GM21367 (cell line): ENCODE data around the gene NOL4L.

Experiments used
- ATAC-seq: cut with Tn5 transposase; IDR thresholded peaks from one replicate; pipeline ENCODE4 v1.9.1; 2021; ENCODE audit not compliant: unreplicated experiment

Gene NOL4L

DNA sequence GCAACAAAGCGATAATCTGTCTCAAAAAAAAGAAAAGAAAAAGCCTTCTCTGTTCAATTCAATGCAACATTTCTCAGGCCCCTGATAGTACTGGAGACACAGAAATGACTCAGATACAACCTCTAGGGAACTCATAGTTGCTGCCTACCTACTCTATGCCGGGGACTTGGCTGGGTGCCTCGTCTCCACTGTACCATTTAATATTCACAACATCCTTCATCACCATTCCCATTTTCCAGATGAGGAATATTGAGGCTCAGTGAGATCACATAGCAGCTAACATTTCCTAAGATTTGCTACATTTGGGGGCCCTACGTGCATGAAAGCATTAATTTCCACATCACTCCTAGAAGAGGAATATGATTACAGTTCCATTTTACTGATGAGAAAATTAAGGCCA lies 7.5 kb downstream of the NOL4L start:
- ATAC-seq = no peak

DNA sequence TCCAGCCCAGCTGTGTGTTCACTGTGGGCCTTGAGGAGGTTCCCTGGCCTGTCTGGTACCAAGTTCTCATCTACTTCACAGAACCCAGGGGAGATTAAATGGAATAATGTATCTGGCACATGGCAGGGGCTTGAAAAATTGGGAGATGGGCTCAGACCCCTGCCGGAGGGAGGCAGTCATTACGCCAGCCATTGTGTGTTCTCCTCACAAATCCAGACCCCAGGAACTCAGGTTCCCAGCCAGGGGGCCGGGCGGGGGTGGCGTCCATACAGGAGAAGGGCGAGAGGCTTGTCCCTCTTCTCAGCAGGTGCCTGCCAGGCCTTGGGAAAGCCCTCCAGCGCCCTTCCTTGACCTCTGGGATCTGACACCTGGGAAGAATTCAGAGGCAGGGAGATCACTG lies 8.1 kb downstream of the NOL4L start:
- no peak for ATAC-seq

DNA sequence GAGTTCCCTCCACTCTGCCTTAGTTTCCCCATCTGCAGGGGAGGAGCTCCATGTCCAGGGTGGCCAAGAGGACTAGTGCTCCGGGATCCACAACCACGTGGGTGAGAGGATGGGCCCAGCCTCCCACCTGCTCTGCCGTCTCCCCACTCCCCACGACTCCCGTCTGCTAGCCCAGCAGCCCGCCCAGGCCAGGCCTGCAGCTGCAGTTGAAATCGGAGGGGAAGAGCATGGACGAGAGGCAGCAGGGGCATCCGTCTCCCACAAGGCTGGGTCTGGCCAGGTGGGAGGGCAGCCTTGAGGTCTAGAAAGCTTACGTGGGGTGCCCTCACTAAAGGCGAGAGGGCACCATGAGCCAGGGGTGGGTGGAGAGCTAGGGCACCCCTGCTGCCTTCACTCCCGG lies 8.6 kb downstream of the NOL4L start:
- no peak for ATAC-seq

- no peak for ATAC-seq
Measured at GRCh38 chr20:32575805-32576204, 9.3 kb downstream of the NOL4L start.

DNA sequence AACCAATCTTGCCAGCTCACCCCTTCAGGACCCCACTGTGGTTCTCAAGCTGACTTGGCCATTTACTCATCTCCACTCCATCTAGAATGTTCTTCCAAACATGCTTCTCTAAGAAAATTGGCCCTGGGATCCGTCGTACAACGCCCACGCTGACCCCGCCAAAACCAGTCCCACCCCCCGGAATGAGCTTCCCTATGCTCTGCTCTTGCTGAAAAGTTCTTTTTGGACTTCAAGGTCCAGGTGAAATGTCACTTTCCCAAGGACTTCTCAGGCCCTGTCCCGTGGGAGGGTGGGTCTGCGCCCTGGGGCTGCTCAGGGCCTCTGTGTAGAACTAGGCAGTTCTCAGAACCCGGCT lies 9.9 kb downstream of the NOL4L start:
- ATAC-seq = no peak

- no peak for ATAC-seq
Measured at GRCh38 chr20:32574296-32575226, 10.6 kb downstream of the NOL4L start.

GRCh38 chr20:32573167-32573851 lies 11.8 kb downstream of the NOL4L start:
- ATAC-seq = no peak

DNA sequence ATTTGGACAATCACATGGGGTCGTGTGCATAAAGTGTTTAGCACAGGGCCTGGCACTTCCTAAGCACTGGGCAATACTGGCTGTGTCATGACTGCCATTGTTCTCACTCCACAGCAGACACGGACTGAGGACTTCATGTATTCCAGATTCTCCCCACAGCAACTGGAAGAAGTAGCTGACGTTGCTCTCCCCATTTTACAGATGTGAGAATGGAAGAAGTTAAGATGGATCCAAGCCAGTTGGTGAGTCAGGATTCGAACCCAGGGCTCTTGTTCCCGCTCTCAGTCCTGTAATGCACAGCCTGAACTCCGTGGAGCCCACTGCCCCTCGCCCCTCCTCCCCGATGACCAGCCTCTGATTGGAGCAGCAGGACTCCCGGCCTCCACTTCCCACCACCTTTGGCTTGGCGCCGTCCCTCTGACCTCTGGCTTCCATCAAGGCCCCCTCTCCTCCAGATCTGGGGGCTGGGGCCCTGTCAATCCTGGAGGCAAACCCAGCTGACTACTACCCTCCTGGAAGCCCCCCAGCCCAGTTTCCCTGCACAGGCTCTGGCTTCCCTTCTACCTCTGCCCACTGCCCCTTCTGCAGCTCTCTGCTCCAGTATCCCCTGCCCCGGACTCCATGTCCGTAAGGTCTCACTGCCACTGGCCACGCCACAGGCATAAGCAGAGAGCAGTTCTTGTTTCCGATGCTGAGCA lies 12.7 kb downstream of the NOL4L start:
- no peak for ATAC-seq

- no peak for ATAC-seq
Measured at GRCh38 chr20:32571566-32571965, 13.6 kb downstream of the NOL4L start.

GRCh38 chr20:32570401-32571190 lies 14.5 kb downstream of the NOL4L start:
- ATAC-seq = no peak

DNA sequence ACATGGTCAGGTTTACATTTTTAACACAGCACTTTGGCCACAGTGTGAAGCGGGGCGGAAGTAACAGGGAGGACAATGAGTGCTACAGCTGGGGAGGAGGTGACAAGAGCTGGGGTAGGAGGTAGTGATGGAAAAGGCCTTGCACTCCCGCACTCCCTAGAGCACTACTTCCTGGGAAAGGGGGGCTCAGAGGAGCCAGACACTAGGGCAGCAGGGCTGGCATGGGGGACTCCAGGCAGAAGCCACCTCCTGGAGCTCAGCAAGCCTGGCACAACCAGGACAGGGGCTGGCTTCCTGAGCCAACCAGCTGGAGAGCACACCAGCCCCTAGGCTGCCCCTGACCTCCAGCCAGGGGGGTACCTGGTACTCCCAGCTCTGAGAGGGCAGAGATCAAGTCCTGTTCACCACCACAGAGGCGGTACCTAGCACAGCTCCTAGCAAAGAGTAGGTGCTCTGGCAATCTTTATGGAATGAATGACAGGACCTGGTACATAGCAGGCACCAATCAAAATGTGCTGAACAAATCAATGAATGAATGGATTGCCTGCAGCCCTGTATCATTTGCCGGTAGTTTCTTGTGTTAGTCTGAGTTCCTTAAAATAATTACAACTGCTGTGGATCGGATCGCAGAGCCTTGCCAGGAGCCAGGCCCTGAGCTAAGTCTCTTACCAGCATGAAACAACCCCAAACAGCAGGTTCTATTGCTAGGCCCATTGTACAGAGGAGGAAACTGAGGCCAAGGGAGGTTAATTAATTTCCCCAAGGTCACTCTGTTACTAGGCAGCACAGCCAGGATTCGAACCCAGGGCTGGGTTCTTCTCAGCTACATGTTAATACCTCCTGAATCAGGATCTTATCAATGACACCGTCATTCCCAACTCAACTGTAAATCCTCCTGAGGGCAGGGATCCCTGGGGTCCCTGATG lies 15.5 kb downstream of the NOL4L start:
- ATAC-seq = no peak

- ATAC-seq = no peak
Measured at GRCh38 chr20:32569018-32569379, 16.1 kb downstream of the NOL4L start.

GRCh38 chr20:32567384-32568178 lies 17.6 kb downstream of the NOL4L start:
- no peak for ATAC-seq

GRCh38 chr20:32566379-32567374 lies 18.5 kb downstream of the NOL4L start:
- ATAC-seq = no peak

- ATAC-seq = no peak
Measured at GRCh38 chr20:32565735-32566032, 19.4 kb downstream of the NOL4L start.

DNA sequence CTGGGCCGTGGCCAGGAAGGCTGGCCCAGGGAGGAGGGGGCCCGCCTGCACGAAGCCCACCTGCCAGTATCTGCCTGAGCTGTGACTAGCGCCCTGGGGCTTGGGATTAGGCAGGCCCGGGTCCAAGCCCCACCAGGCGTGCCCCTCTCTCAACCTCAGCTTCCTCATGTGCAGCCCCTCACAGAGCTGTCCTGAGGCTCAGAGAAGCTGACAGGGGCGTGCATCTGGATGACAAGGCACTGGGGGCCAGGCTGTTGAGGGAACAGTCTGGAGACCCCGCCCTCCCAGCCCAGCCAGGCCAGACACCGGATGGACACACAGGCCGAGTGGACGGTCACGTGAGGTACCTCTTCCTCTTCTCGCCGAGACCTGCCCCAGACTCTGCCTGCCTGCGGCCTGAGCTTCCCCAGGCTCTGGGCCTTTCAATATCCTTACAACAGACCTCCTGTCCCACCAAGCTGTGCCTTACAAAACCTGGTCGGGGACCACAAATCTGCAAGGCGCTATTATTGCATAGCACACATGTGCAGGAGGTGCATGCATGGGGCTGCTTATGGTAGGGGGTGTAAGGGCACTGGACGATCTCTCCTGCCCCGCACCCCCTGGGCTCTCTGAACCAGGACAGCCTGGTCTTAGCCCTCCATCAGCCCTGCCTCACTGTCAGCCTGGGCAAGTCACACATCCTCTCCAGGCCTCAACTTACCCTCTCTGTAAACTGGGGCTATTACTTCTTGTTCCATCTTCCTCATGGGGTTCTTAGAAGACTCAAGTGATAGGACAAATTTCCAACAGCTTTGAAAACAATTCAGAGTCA lies 20.0 kb downstream of the NOL4L start:
- ATAC-seq = no peak

- no peak for ATAC-seq
Measured at GRCh38 chr20:32564440-32564839, 20.7 kb downstream of the NOL4L start.
